HG02763 (cell line): ENCODE results near the gene SP100.
"Not testable (repeated sequence)": the region's sequence is repeated elsewhere in the genome, so short reads cannot be mapped to it uniquely, and the experiment has no call there.

Source experiments
- ATAC-seq: cut with Tn5 transposase; IDR thresholded peaks from one replicate; pipeline ENCODE4 v1.9.1; 2021; ENCODE audit warnings: mild to moderate bottlenecking, moderate library complexity; ENCODE audit not compliant: unreplicated experiment

SP100 gene

DNA sequence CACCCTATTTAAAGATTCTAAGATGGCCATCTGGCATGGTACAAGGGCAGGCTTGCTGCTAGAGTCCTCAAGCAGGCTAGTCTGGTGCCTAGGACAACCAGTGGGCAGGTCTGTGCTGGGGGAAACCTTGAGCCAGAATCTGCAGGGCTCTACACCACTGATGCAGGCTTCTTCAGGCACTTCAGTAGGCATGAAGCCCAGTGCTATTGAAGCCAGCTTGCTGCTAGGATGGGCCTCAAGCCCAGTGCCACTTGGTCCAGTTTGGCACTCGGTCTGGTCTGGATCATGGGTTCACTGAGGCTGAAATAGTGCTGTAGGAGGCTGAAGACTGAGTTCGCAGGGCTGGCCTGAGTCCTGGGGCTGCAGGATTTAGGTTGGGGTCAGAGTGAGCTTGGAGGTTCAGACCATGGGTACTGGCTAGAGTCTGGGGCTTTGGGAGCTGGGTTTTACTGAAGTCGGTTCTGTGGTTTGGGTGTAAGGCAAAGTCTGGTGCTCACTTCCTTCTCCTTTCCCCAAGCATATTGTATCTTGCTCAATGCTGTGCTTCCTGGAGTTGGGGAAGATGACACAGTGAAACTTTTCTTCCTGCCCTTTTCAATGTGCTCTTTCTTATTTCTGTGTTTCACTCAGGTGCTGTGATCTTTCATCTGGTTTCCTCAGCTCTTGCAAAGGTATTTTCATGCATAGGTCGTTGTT, 41.2 kb downstream of the SP100 start:
- ATAC-seq, result no peak

DNA sequence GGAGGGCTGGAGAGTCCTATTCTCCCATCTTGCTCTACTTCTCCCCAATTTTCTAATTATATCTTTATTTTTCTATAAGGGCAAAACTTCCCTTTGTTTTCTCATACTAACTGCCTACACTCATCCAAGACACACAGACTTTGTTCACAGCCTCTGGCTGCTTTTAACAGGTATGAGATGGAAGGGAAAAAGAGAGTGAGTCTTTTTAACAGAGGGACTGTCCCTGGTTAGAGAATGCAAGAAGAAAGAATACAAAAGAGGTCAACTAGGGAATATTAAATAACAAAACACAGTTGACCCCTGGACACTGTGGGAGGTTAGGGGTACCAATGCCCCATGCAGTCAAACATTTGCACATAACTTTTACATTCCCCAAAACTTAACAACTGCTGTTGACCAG, 41.8 kb downstream of the SP100 start:
- ATAC-seq, result no peak

DNA sequence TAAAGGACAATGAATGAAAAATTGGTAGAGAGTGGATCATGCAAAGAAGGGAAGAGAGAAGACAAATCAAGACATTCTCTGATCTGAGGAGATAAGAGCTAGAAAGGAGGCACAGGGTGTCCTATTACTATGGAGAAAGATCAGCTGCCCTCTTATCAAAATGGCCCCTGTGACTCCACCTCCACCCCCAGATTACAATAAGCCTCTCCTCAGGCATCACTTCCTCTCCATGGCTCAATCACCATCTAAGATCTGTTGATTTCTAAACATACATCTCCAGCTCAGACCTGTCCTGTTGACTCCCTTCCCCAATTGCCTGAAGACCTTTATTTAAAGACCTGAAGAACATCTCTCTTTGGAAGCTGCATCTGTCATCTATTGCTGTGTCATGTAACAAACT, 43.2 kb downstream of the SP100 start:
- no peak for ATAC-seq

DNA sequence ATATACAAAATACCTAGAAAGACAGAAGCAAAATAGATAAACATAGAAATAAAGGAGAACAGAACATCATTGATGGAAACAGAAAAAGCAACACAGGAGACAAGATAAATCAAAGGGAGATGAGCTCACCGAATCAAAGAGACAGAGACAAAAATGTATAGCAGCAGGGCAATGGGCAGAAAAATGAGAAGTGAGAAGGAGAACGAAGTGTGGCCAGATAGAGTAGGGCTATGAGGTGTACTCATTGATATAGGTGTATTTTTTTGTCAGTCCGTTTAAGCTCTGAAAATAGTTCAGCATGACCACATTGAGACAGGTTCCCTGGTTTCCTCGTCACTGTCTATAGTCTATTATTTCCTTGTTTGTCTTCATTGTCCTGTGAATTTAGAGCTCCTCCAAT, 55.1 kb downstream of the SP100 start:
- ATAC-seq, result no peak

DNA sequence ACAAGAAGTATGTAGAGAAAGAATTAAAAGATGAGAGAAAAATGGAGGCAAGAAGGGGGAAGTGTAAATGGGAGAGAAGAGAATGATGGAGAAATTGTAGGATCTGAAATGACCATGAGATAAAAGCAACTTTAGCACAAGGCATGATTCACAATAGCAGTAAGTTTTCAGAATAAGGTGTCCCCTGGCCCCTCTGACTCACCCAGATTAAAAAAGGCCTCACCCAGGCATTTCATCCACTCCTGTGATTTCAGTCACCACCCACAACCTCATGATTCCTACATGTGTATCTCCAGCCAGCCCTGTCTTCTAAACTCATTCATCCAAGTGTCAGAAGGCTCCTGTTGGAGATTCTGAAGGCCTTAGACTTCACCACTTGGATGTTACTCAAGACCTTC, 56.6 kb downstream of the SP100 start:
- no peak for ATAC-seq

DNA sequence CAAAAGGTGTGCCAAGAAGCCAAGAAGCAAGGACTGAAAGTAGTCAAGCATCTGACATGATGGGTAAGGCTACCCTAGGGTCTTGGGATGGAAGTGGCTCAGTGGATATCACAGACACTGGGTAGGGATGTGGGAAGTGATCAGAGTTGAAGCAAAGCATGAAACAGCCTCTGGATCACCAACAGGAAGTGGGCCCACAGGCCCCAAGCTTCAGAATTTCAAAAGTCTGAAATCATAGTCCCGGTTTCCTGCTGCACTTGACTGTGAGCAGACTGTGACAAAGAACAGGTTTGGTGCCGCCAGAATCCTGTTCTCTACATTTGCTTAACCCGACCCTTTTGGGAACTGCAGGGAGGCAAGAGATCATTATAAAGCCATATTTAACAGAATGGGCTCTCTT, 57.4 kb downstream of the SP100 start:
- ATAC-seq, result no peak

DNA sequence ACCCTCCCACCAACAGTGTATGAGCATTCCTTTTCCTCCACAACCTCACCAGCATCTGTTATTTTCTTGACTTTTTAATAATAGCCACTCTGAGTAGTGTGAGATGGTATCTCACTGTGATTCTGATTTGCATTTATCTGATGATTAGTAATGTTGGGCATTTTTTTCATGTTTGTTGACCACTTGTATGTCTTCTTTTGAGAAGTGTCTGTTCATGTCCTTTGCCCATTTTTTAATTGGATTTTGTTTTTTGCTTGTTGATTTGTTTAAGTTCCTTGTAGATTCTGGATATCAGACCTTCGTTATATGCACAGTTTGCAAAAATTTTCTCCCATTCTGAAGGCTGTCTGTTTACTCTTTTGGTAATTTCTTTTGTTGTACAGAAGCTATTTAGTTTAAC, 59.1 kb downstream of the SP100 start:
- no peak for ATAC-seq

DNA sequence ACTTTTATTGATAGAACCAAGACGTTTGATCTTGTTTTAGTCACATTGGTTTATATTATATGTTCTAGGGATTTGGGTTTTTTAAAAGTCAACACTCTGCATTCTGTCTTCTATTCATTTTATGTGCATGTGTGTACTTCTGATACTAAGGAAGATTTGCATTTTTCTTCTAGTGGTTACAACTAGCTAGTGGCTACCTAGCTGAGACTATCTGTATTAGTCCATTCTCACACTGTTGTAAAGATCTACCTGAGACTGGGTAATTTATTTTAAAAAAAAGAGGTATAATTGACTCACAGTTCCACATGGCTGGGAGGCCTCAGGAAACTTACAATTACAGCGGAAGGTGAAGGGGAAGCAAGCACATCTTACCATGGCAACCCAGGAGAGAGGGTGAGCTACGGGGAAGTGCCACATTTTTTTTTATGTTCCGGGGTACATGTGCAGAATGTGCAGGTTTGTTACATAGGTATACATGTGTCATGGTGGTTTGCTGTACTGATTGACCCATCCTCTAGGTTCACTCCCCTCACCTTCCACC, 69.9 kb downstream of the SP100 start:
- ATAC-seq, result no peak

DNA sequence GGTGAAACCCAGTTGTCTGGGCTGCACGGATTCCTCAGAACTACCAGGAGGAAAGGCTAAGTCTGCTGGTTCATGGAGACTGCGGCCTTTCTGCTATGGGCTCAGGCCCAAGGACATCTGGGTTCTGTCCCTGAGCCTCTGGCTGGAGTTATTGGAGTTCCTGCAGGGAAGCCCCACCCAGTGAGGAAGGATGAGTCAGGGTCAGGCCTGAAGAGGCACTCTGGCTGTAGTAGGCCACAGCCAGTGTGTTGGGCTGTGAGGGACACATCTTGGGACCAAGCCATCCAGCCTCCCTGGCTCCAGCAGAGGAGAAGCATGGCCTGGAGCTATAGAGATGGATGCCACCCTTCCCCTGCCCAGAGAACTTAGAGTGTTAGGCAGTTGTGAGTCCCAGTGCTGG, 75.2 kb downstream of the SP100 start:
- ATAC-seq, result not testable (repeated sequence)

DNA sequence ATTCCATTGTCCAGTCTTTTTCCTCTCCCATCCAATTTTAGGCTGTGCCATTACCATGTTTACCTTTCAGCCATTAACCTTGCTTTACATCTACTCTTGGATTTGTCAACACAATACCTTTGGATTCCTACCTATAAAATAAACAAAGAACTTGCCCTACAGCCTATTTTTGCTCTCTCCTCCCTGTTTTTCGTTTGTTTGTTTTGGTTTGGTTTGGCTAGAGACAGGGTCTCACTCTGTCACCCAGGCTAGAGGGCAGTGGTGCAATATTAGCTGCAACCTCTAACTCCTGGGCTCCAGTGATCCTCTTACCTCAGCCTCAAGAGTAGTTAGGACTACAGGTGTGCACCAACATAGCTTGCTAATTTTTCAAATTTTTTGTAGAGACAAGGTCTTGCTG, 76.1 kb downstream of the SP100 start:
- no peak for ATAC-seq

DNA sequence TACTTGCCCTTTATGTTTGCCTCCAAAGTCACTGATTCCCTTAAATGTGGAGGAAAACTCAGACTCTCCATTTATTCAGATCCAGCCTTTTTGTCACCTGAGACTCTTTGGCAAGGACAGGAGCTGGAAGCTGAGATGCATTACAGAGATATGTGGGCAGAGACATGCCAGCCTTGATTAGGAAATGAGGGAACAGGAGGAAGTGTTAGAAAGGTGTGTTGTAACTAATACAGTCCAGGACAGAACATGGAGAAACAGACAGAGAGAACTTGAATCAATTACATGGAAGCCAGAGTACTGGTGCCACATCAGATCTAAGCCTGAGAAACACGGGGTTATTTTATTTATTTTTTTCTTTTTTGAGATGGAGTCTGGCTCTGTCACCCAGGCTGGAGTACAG, 79.0 kb downstream of the SP100 start:
- ATAC-seq, result no peak

DNA sequence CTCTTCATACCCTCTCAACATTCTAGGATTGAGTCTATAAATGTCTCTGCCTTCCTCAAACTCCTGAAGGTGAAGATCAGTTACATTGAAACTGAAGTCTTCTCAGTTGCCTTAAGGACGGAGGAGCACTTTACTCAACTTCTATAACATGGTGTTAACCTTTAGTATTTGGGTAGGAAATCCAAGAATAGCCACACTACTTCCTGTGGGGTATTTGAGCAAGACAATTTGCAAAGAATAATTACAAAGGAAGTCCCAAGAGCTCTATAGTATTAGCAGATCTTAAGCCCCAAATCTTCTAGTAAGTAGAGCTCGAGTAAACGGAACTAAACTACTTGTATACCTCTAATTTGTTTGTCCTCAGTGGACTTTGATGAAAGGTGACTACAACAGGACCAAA, 80.9 kb downstream of the SP100 start:
- no peak for ATAC-seq

DNA sequence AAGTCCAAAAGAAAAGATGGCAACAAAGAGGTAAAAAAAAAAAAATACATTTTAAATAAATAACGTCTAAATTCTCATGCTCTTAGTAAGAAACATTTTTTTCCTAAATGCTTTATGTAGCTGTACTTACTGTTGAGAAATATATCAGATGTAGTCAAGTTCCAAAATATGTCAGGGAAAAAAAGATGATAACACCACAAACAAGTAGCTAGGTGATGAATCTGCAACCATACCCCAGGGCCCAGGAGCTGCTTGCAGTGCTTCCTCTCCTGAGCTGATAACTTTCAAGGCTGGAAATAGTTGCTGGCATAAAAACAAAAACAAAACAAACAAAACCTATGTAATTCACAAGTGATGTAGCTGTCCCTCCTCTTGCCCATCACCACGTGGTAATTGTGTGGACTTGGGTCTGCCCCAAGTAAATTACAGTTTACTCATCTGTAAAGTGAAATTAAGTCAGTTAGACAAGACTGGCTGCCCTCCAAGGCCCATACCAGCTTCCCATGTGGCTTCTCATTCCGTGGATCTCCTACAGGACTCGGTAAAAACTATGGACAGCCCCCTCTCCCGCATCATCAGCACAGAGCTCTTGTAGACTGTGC, 82.6 kb downstream of the SP100 start:
- no peak for ATAC-seq

DNA sequence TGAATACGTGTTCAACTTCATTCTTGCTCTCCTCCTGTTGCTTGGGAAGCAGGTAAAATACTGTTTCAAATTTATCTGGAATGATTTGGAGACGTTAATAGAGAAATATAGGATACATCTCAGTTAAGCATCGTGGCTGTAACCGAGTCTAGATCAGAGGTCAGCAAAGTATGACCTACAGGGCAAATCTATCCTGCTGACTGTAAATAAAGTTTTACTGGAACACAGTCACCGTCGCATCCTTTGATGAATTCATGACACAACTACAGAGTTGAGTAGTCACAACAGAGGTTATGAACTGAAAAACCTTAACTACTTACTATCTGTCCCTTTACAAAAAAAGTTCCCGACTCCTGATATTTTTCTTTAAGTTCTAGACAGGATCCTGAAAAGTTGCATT, 86.6 kb downstream of the SP100 start:
- no peak for ATAC-seq

DNA sequence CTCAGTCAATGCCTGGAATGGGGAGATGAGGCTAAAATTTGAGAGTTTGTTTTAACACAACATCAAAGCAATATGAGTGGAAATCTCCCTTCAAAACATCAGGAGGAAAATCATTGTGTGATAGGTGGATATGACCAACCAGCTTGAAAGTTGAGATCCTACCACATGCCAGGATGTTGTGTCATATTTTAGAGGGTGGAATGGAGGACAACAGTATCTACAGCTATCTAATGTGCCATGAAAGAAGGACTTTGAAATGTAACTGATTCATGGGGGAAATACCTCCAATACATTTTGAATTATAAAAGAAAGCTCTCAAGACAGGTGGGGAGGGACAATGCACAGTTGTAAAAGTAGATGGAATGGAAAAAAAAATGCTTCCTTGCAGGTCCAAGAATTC, 87.8 kb downstream of the SP100 start:
- ATAC-seq, result no peak

DNA sequence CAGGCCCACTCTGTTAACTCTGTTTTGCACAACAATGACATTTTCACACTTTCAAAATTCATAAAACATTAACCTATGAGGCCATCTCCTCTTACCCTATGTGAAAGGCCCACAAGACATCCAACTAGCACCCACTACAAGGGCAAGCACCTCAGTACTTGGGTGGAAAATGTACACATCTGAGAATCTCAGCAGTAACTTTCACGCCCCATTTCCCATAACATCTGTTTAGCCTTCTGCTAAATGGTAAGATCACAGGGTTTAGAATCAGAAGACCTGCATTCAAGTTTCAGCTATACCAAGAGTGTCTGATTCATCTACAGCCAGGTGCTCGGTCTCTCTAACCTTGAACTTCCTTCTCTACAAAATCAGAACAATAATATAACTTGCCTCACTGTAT, 89.2 kb downstream of the SP100 start:
- ATAC-seq, result peak; percentile 81

DNA sequence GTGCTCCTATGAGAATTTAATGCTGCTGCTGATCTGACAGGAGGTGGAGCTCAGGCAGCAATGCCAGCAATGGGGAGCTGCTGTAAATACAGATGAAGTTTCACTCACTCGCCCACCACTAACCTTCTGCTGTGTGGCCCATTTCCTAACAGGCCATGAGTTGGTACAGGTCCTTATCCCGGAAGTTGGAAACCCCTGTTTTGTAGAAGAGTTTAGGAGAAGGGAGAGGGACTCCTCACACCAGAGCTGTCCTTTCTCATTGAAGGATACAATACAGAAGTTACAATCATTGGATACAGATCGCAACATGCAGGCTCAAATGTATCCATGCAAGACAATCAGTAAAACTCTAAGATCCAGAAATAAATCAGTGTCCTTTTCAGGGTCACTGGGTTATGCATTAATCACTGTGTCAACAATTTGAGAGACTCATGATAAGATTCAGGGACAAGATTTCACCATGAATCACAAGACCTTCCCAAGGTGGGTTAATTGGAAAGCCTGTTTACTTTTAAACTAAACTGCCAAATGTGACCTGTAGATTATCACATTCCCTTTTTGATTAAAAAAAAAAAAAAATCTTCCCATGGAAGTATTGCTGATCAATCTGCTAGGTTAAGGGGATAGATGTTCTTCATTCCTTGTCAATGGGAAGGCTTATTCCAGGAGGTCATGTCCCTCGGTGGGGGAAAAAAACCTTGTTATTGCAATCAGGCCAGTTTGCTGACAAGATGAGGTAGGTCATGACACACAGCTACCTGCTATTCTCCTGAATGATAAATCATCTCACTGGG, 97.2 kb downstream of the SP100 start:
- no peak for ATAC-seq

DNA sequence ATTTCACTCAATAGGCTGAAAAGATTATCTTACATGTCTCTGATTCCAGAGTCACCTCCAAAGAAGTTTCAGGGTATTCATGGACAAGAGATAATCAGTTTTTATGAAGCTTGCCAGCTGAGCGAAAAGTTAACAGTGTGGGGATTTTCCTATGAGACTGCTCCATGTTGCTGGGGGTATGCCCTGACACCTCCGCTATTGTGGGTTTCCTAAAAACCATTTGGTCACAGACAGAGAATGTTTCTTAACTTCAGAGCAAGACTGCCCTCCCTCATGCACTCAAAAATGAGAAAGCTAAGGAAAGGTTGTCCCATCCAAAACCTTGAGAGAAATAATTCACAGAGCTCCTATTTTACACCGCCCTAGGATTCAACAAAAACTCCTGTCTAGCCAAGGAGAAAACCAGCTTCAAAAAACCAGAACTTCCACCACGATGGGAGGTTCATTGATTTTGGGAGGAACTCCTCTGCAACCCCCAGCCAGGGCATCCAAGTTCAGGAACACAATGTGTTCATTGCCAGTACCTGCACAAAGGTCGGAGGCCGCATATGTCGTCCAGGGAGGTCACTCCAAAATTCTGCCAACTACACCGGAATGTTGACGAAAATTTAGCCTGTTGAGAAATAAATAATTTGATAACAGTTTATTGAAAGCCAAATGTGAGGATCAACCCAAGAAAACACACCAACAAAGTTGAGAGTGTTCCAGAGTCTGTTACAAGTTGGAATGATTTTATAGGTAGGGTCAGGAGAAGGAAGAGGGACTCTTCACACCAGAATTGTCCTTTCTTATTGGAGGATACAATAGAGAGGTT, 104.3 kb downstream of the SP100 start:
- no peak for ATAC-seq

DNA sequence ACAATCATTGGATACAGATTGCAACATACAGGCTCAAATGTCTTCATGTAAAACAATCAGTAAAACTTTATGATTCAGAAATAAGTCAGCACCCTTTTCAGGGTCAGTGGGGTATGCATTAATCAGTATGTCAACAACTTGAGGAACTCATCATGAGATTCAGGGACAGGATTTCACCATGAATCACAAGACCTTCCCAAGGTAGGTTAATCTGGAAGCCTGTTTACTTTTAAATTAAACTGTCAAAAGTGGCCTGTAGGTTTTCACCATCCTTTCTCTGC, 104.8 kb downstream of the SP100 start:
- no peak for ATAC-seq

DNA sequence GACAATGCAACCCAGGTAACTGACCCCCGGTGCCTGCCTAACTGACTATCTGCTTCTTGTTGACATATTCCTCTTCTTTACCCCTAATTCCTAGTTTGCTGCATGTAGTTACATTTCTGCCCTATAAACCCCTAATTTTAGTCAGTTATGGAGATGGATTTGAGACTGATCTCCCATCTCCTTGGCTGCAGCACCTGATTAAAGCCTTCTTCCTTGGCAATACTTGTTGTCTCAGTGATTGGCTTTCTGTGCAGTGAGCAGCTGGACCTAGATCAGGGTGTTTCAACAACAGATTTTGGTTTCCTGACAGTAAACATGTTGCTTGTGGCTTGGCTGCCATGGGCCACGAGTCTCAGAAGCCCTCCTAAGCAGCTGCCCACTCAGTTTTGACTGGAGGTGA, 105.4 kb downstream of the SP100 start:
- ATAC-seq, result no peak

DNA sequence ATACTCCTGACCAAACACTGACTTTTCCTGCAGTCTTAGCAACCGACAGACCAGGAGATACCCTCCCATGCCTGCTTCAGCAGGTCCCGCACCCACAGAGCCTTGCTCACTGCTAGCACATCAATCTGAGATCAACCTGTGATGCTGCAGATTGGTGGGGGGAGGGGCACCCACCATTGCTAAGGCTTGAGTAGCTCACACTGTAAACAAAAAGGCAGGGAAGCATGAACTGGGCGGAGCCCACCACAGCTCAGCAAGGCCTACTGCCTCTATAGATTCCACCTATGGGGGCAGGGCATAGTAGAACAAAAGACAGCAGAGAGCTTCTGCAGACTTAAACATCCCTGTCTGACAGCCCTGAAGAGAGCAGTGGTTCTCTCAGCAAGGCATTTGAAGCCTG, 109.7 kb downstream of the SP100 start:
- no peak for ATAC-seq
